Measurements from ENCODE around the gene PNLIPRP2. TPM values are rescaled to one million over a fixed set of nuclear protein-coding genes. Genes with fewer than 3 reads are reported as not detected.

Gene PNLIPRP2
- total RNA-seq, 1 experiment from 2014 or later: not detected

DNA sequence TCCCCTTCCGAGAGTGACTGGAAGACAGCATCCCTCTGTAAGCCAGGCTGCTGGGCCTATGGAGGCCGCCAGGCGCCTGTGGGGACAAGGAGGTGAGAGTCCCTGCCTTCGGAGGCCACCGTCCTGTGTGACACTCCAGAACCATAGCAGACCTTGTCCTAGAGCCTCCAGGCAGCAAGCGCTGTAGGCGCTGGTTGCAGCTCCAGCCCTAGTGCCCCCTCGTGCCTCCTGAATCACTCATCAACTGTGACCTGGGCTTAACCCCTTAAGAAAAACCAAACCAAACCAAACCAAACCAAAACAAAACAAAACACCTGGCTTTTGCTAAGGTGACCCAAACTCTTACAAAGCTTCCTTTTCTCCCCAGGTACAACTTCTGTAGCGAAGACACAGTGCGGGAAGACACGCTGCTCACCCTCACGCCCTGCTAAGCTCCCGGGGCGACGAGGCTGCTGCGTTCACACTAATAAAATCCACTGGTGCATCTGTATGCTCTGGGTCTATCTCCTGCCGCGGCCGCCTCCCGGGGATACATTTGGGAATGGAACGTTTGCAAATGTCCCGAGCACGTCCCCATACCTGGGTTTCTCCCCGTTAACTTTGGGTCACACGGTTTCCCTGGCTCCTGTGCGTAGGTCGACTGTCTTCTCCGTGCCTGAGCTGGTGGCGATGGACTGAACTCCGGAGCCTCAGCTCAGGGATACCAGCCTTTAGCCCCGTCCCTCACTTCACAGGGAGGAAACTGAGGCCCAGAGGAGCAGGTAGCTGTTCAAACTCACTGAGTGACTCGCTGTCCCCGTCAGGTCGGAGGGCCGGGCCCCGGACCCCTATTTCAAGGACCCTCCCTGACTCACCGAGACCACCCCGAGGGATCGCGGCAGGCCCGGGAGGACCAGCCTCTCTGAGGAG is 11.8 kb upstream of the PNLIPRP2 start:
- no peaks in the 10 kb centered on the region for H3K27me3 ChIP-seq (ENCODE audit: low read length)

DNA sequence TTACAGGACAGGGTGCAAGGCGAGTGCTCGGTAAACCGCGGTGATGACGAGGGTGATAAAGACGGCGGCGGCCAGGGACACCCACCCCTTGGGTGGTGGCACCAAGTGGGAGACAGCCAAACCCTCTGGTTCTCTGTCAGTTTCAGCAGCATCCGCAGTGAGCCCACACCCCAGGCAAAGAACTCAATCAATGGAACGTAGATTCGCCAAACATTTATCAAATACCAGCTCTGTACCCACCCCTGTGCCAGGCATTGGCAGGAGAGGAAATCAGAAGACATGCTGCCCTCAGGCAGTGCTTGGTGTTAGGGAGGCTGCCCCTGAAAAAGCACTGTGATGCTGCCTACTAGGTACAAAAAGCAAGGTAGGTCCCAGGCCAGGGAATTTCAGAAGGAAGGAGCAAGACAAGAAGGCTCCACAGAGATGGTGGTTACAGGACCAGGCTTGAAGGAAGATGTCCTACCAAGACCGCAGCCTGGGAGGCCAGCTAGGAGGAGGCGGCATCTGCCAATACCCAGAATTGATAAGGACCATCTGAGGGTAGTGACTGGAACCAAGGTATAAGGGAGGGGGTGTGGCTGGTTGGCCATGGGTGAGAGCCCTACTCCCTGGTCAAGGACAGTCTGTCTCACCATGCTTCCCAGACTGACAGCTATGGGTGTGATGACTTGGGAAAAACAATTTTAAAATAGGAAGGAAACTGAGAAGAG is 10.2 kb upstream of the PNLIPRP2 start:
- Histone ChIP-seq H3K9ac (ENCODE audit: low read length) (no peak overlapping the region), H3K4me3 (ENCODE audit: low read length) (no peak overlapping the region), H3K27me3 (ENCODE audit: low read length) (no peaks in the 10 kb centered on the region), H3K4me1 (ENCODE audit: low read length) (no peaks in the 10 kb centered on the region), H4K20me1 (ENCODE audit: insufficient read depth, low read depth, low read length) (no peaks in the 10 kb centered on the region), H3K9me2 (replicated peaks; ENCODE audit: insufficient read depth, low read length) (no peaks in the 10 kb centered on the region), H3K27ac (ENCODE audit: low read length) (no peak overlapping the region), H3K9me3 (ENCODE audit: low read length) (no peaks in the 10 kb centered on the region), H3K79me2 (ENCODE audit: low read length) (no peaks in the 10 kb centered on the region), H3K36me3 (ENCODE audit: insufficient read depth, low read length) (no peaks in the 10 kb centered on the region), H2AFZ (ENCODE audit: low read length) (no peak overlapping the region), H3K4me2 (ENCODE audit: low read depth, low read length, poor library complexity, severe bottlenecking) (no peak overlapping the region)
- no peak for DNase-seq

More for the DNA sequence above, 11.8 kb upstream of the PNLIPRP2 start:
- Histone ChIP-seq H3K79me2 (ENCODE audit: low read length) (no peaks in the 10 kb centered on the region), H3K9me2 (replicated peaks; ENCODE audit: insufficient read depth, low read length) (no peaks in the 10 kb centered on the region), H3K4me1 (ENCODE audit: low read length) (no peaks in the 10 kb centered on the region), H3K27ac (ENCODE audit: low read length) (no peak overlapping the region), H3K36me3 (ENCODE audit: insufficient read depth, low read length) (no peaks in the 10 kb centered on the region), H3K9ac (ENCODE audit: low read length) (no peak overlapping the region), H2AFZ (ENCODE audit: low read length) (no peak overlapping the region), H4K20me1 (ENCODE audit: insufficient read depth, low read depth, low read length) (no peaks in the 10 kb centered on the region), H3K4me2 (ENCODE audit: low read depth, low read length, poor library complexity, severe bottlenecking) (no peak overlapping the region), H3K4me3 (ENCODE audit: low read length) (no peak overlapping the region), H3K9me3 (ENCODE audit: low read length) (no peaks in the 10 kb centered on the region)
- DNase-seq: no peak

DNA sequence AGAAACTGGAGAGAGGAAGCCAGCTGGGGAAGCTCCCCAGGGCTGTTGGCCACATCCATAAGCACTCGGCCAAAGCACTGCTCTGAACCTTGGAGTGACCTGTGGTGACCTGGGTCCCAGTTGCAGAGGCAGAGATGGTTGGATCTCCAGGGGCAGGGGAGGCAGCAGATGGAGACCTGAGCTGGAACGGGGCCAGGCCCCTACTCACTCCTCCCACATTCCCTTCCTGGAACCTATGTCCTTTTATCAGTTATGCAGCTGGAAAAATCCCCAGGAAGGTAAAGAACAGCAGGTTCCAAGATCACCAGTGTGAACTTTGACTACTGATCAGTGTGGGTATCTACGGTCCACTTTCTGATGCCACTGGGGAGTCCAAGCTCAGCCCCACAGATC is 9.6 kb upstream of the PNLIPRP2 start:
- no peak overlapping the region for H3K9ac ChIP-seq (ENCODE audit: low read length)
- H3K4me2 ChIP-seq (ENCODE audit: low read depth, low read length, poor library complexity, severe bottlenecking): no peak overlapping the region
- no peaks in the 10 kb centered on the region for H3K27me3 ChIP-seq (ENCODE audit: low read length)
- H3K36me3 ChIP-seq (ENCODE audit: insufficient read depth, low read length): no peaks in the 10 kb centered on the region
- DNase-seq: no peak
- no peak overlapping the region for H2AFZ ChIP-seq (ENCODE audit: low read length)
- no peaks in the 10 kb centered on the region for H3K4me1 ChIP-seq (ENCODE audit: low read length)
- no peaks in the 10 kb centered on the region for H3K79me2 ChIP-seq (ENCODE audit: low read length)
- H3K27ac ChIP-seq (ENCODE audit: low read length): no peak overlapping the region
- H4K20me1 ChIP-seq (ENCODE audit: insufficient read depth, low read depth, low read length): no peaks in the 10 kb centered on the region
- no peak overlapping the region for H3K4me3 ChIP-seq (ENCODE audit: low read length)
- no peaks in the 10 kb centered on the region for H3K9me3 ChIP-seq (ENCODE audit: low read length)
- no peaks in the 10 kb centered on the region for H3K9me2 ChIP-seq (replicated peaks; ENCODE audit: insufficient read depth, low read length)

DNA sequence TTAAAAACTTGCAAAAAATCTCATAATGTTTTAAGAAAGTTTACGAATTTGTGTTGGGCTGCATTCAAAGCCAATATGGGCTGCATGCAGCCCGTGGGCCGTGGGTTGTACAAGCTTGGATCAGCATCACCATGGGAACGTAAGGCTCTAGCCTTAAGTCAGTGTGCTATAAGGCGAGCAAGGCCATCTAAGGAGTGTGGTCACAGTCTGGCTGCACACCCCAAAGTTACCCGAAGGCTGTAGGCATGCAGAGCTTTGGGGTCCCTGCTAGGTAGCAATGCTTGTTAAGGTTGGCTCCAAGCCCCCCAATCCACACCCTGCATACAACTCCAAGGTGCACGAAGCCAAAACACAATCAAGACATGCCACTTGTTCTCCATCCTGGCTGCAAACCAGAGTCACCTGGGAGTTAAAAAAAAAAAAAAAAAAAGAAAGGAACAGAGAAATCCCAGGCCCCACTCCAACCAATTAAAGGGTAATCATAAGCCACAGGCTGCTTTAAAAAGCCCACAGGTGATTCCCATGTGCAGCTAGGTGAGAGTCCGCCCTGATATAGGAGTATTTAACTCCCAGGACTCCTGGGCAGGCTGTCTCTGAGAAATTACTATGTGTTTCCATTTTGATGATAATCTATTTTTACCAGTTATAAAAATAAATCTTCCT is 8.5 kb upstream of the PNLIPRP2 start:
- Histone ChIP-seq H3K9me2 (replicated peaks; ENCODE audit: insufficient read depth, low read length) (no peaks in the 10 kb centered on the region), H3K27ac (ENCODE audit: low read length) (no peak overlapping the region), H3K4me1 (ENCODE audit: low read length) (no peaks in the 10 kb centered on the region), H3K79me2 (ENCODE audit: low read length) (no peaks in the 10 kb centered on the region), H4K20me1 (ENCODE audit: insufficient read depth, low read depth, low read length) (no peaks in the 10 kb centered on the region), H3K9ac (ENCODE audit: low read length) (no peak overlapping the region), H3K27me3 (ENCODE audit: low read length) (no peaks in the 10 kb centered on the region), H3K4me2 (ENCODE audit: low read depth, low read length, poor library complexity, severe bottlenecking) (no peak overlapping the region), H2AFZ (ENCODE audit: low read length) (no peak overlapping the region), H3K36me3 (ENCODE audit: insufficient read depth, low read length) (no peaks in the 10 kb centered on the region), H3K4me3 (ENCODE audit: low read length) (no peak overlapping the region), H3K9me3 (ENCODE audit: low read length) (no peaks in the 10 kb centered on the region)
- no peak for DNase-seq

DNA sequence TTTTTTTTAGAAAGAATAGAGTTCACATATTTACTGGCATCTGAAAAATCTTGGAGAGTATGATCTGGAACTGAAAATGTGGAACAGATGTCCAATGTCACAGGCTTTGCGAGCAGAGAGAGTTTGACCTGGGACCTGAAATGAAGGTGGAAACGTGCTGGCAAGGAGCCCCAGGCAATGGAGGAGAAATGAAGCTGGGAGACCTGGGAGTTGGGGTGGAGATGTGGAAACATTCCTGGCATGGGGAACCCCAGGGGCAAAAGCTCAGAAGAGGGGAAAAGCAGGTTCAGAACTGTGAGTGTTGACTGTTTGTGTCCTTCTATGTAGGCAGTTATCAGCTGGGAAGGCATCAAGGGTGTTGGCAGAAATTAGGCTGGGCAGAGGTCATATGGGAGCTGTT is 7.3 kb upstream of the PNLIPRP2 start:
- Histone ChIP-seq H3K9ac (ENCODE audit: low read length) (no peak overlapping the region), H3K36me3 (ENCODE audit: insufficient read depth, low read length) (no peaks in the 10 kb centered on the region), H3K4me1 (ENCODE audit: low read length) (no peaks in the 10 kb centered on the region), H3K27me3 (ENCODE audit: low read length) (no peaks in the 10 kb centered on the region), H3K27ac (ENCODE audit: low read length) (no peak overlapping the region), H2AFZ (ENCODE audit: low read length) (no peak overlapping the region), H3K79me2 (ENCODE audit: low read length) (no peaks in the 10 kb centered on the region), H3K9me2 (replicated peaks; ENCODE audit: insufficient read depth, low read length) (no peaks in the 10 kb centered on the region), H4K20me1 (ENCODE audit: insufficient read depth, low read depth, low read length) (no peaks in the 10 kb centered on the region), H3K9me3 (ENCODE audit: low read length) (no peaks in the 10 kb centered on the region), H3K4me2 (ENCODE audit: low read depth, low read length, poor library complexity, severe bottlenecking) (no peak overlapping the region), H3K4me3 (ENCODE audit: low read length) (no peak overlapping the region)
- no peak for DNase-seq

DNA sequence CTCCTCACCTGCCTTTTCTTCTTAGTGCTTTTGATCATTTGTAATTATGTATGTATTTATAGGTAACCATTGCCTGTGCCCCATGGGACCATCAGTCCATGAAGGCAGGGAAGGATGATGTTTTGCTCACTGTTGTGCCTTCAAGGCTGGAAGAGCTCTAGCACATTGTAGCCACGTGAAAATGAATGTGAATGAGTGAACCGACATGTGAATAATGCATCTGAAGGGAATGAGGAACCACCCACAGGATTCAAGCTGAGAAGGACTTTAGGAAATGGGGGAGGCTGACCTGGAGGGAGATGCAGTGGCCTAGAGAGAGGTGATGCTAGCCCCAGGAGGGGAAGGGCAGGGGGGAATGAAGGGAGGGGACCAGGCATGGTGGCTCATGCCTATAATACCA is 6.0 kb upstream of the PNLIPRP2 start:
- Histone ChIP-seq H2AFZ (ENCODE audit: low read length) (no peak overlapping the region), H3K4me2 (ENCODE audit: low read depth, low read length, poor library complexity, severe bottlenecking) (no peak overlapping the region), H3K9ac (ENCODE audit: low read length) (no peak overlapping the region), H3K27me3 (ENCODE audit: low read length) (no peaks in the 10 kb centered on the region), H3K4me3 (ENCODE audit: low read length) (no peak overlapping the region), H3K27ac (ENCODE audit: low read length) (no peak overlapping the region), H3K9me3 (ENCODE audit: low read length) (no peaks in the 10 kb centered on the region), H3K36me3 (ENCODE audit: insufficient read depth, low read length) (no peaks in the 10 kb centered on the region), H3K4me1 (ENCODE audit: low read length) (no peaks in the 10 kb centered on the region), H3K79me2 (ENCODE audit: low read length) (no peaks in the 10 kb centered on the region), H4K20me1 (ENCODE audit: insufficient read depth, low read depth, low read length) (no peaks in the 10 kb centered on the region), H3K9me2 (replicated peaks; ENCODE audit: insufficient read depth, low read length) (no peaks in the 10 kb centered on the region)
- DNase-seq: no peak

DNA sequence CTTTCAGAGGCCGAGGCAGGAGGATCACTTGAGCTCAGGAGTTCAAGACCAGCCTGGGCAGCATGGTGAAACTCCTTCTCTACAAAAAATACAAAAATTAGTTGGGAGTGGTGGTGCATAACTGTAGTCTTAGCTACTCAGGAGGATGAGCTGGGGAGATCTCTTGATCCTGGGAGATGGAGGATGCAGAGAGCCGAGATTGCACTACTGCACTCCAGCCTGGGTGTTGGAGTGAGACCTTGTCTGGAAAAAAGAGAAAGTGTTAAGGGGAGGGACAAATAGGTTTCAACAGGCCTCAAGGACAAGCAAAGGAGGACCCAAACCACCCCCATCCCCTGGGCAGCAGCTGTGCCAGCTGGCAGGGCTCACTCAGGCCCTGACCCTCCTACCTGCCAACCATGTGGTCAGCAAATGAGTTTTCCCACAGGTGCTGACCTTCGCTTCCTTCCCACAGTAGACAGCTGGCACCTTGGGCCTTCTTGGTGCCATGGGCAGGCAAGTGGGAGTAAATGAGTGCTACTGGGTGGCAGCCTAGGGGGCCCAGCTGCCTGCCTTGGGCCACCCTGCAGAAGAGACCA is 5.5 kb upstream of the PNLIPRP2 start:
- no peaks in the 10 kb centered on the region for H3K36me3 ChIP-seq (ENCODE audit: insufficient read depth, low read length)
- no peaks in the 10 kb centered on the region for H3K4me1 ChIP-seq (ENCODE audit: low read length)
- H3K4me3 ChIP-seq (ENCODE audit: low read length): no peak overlapping the region
- no peaks in the 10 kb centered on the region for H3K27me3 ChIP-seq (ENCODE audit: low read length)
- H3K27ac ChIP-seq (ENCODE audit: low read length): no peak overlapping the region
- no peaks in the 10 kb centered on the region for H3K9me2 ChIP-seq (replicated peaks; ENCODE audit: insufficient read depth, low read length)
- H4K20me1 ChIP-seq (ENCODE audit: insufficient read depth, low read depth, low read length): no peaks in the 10 kb centered on the region
- no peak overlapping the region for H3K4me2 ChIP-seq (ENCODE audit: low read depth, low read length, poor library complexity, severe bottlenecking)
- no peak overlapping the region for H3K9ac ChIP-seq (ENCODE audit: low read length)
- no peaks in the 10 kb centered on the region for H3K9me3 ChIP-seq (ENCODE audit: low read length)
- H3K79me2 ChIP-seq (ENCODE audit: low read length): no peaks in the 10 kb centered on the region
- DNase-seq: no peak
- no peak overlapping the region for H2AFZ ChIP-seq (ENCODE audit: low read length)

DNA sequence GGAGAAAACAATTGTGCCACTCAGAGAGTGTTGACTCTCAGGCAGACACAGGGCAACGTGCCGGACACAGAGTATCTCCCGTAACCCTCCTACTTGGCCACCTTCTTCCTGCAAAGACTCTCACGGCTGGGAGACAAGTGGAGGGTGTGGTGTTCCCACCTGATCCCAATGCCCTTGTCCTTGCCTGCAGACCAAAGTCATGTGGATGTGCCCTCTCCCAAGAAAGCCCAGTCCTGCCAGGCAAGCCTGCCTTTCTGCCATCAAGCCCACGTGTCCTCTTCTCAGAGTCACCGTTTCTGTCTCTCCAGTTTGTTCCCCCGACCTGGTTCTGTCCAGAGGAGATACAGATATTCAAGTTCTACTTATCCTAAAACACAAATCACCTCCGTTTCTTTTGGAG is 723 bp downstream of the PNLIPRP2 start:
- Histone ChIP-seq H3K4me2 (ENCODE audit: low read depth, low read length, poor library complexity, severe bottlenecking) (no peak overlapping the region), H3K27ac (ENCODE audit: low read length) (no peak overlapping the region), H3K27me3 (ENCODE audit: low read length) (no peaks in the 10 kb centered on the region), H4K20me1 (ENCODE audit: insufficient read depth, low read depth, low read length) (no peaks in the 10 kb centered on the region), H3K4me1 (ENCODE audit: low read length) (no peaks in the 10 kb centered on the region), H2AFZ (ENCODE audit: low read length) (no peak overlapping the region), H3K79me2 (ENCODE audit: low read length) (no peaks in the 10 kb centered on the region), H3K4me3 (ENCODE audit: low read length) (no peak overlapping the region), H3K9me2 (replicated peaks; ENCODE audit: insufficient read depth, low read length) (no peaks in the 10 kb centered on the region), H3K9ac (ENCODE audit: low read length) (no peak overlapping the region), H3K9me3 (ENCODE audit: low read length) (no peaks in the 10 kb centered on the region), H3K36me3 (ENCODE audit: insufficient read depth, low read length) (no peaks in the 10 kb centered on the region)
- no peak for DNase-seq
